ENCODE data around the gene SLC25A13.
A peak's percentile ranks its signal among the peaks of the same experiment; 100 is the strongest.

The SLC25A13 gene

DNA sequence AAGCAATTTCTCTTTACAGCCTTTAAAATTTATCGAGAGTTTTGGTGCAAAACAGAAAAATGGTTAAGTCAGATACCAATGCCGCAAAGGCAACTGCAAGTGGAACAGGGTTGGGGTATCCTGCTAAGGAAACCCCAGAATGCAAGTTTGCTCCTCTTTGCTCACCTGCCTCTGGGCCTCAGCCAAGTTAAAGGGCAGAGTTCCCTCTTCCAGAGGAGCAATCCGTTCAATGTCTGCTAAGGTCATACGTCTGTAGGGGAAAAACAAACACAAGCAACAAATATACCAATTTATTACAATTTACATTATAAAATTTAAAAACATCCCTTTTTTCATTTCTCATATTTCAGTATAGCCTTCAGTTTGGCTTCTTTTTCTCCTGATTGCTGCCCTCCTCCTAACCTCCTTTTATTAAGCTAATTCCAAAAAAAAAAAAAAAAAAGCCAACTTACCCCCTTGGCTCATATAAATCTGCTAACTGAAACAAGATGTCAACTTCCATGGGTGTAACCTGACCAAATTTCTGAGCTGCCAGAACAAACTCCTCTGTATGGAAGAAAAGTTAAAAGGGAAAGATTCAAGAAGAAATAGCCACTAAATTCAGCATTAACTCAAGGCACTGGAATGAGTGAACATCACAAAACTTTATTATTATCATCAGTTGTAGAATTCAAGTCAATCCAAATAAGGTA lies 132.6 kb downstream of the SLC25A13 start:
- ATAC-seq = no peak
- H3K9me3 Mint-ChIP-seq = no peaks in the 10 kb centered on the region

DNA sequence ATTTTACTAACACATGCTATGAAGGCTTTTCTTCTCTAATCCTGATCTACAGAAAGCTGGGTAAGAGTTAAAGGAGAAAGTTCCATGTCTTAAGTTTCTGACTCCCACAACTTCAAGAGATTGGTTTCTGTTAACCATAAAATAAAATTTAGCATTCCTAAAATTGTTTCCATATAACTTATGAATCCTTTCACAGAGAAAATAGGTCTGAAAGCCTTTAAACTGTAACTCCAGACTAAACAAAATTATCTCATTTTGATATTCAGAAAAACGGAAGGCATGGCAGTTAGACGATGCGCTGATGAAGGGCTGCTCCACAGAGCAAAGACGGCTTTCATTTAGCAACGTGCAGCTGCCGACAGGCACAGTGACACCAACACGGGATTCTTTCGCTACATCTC lies 133.3 kb downstream of the SLC25A13 start:
- Mint-ChIP-seq H3K9me3 (no peaks in the 10 kb centered on the region), H3K27me3 (no peaks in the 10 kb centered on the region), H3K4me1 (no peaks in the 10 kb centered on the region), H3K27ac (no peak overlapping the region), H3K4me3 (no peak overlapping the region)
- no peak for DNase-seq
- ATAC-seq = no peak

More for the DNA sequence above, 132.6 kb downstream of the SLC25A13 start:
- Mint-ChIP-seq H3K4me1 (no peaks in the 10 kb centered on the region), H3K27ac (no peak overlapping the region), H3K4me3 (no peak overlapping the region), H3K27me3 (no peaks in the 10 kb centered on the region)
- DNase-seq = no peak

DNA sequence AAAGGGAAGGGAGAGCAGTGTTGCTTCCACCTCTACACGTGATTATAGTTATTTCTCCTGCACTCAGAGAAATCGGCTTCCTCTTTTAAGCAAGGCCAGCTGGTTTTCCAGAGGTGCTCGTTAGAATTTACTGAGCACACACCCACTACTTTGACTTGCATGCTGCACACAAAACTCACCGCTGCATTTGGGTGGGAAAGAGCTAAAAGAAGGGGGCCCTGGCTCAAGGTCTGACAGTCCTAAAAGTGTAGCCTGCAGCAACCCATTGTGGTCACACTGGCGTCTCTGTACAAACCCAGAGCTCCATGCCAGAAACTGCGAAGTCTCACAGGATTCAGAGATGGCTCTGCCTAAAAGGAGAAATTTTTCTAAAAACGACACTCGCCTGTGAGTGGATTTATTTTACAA lies 133.7 kb downstream of the SLC25A13 start:
- no peaks in the 10 kb centered on the region for H3K4me1 Mint-ChIP-seq

DNA sequence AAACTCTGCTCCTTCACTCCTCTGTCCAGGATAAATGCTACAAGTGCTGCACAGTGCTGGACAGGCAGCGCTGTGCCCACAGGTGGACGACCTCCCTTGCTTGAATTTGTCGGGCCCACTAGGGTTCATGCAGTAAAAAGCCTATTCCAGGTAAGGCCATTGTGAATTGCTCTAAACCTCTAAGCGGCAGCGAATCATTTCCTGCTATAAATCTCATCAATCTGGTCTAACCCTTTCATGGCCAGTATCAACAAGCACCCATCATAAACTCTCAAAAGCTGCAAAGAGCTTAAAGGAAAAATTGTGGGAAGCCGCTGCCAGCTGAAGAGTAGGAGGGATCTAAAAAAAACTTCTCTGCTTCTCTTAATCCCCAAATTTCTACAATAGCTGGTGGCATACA lies 134.2 kb downstream of the SLC25A13 start:
- Mint-ChIP-seq H3K27me3 (no peaks in the 10 kb centered on the region), H3K9me3 (no peaks in the 10 kb centered on the region), H3K27ac (no peak overlapping the region), H3K4me1 (no peaks in the 10 kb centered on the region), H3K4me3 (no peak overlapping the region)
- DNase-seq (no peak), ATAC-seq (no peak)

More for the DNA sequence above, 133.7 kb downstream of the SLC25A13 start:
- H3K9me3 Mint-ChIP-seq = no peaks in the 10 kb centered on the region
- no peaks in the 10 kb centered on the region for H3K27me3 Mint-ChIP-seq
- no peak for DNase-seq
- ATAC-seq = no peak
- no peak overlapping the region for H3K27ac Mint-ChIP-seq
- H3K4me3 Mint-ChIP-seq = no peak overlapping the region

DNA sequence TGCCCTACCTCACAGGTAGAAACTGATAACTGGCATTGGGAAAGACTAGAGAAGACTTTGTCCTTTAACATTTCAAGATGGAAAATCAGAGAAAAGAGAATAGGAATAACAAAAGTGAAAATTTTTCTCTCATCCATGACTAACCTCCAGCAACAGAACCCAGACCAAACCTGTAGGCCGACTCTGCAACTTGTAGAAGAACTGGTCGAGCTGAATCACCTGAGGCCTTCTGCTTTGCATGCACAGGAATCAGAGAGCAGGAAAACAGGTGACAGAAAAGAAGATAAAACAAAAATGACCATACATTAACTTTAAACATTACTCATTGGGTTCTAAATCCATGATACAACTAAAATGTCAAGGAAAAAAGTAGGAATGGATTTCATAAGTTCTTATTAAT lies 137.1 kb downstream of the SLC25A13 start:
- no peak for DNase-seq
- Mint-ChIP-seq H3K27ac (no peak overlapping the region), H3K4me3 (no peak overlapping the region), H3K9me3 (no peaks in the 10 kb centered on the region), H3K27me3 (no peaks in the 10 kb centered on the region), H3K4me1 (no peaks in the 10 kb centered on the region)
- no peak for ATAC-seq

DNA sequence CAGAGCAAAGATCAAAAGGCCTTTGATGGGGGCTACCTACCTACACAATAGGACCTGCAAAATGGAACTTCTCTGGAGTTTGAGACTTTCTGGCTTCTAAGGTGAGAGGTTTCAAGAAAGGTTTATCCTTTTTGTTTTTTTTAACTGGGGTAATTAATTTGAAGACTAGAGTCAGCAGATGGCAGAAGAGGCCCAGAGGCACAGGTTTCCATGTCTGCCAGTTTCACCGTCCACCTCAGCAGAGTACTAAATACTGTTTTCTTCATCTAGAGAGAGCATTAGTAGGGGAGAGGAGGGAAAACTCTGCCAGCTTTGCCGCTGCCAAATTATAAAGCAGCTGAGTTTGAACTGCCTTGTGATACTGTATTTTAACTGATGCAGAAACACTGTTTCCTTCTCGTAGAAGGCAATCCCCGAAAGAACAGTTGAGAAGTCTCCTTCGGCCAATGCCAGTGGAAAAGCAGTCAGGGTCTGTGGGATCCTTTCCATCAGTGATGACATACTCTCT lies 138.7 kb downstream of the SLC25A13 start:
- no peaks in the 10 kb centered on the region for H3K27me3 Mint-ChIP-seq
- H3K9me3 Mint-ChIP-seq = no peaks in the 10 kb centered on the region
- no peak overlapping the region for H3K4me3 Mint-ChIP-seq
- no peak overlapping the region for H3K27ac Mint-ChIP-seq
- ATAC-seq = no peak
- no peak for DNase-seq
- no peaks in the 10 kb centered on the region for H3K4me1 Mint-ChIP-seq

DNA sequence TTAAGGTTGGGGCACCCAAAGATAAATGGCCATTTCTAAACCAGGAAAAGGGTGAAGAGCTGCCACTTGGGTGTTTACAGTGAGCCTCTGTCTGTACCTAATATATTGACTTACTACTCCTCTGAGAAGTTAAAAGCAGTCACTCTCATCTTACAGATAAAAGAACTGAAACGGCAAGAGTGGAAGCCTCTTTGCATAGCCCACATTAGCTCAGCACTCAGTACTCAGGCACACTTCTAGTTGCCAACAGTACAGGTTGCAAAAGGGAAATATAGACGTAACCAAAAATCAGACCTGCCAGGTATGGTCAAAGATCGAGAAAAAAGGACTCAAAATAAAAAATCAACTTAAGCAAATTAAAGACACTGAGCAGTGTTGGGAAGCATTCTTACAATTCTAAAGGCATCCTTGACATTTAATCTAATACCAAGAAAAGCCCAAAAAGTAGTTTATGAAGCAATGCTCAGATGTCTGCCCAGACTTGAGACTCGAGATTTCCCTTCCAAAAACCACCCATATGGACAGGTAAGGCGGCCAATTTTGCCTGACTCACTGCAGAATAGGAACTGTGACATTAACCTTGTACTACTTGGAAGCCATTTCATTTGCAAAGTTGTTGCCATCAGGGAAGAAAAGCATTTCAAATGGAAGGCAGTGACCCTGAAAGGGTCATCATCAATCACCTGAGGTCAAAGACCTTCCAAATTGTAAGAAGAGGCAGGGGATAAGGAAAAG lies 139.3 kb downstream of the SLC25A13 start:
- Mint-ChIP-seq H3K4me1 (no peaks in the 10 kb centered on the region), H3K4me3 (no peak overlapping the region), H3K9me3 (no peaks in the 10 kb centered on the region), H3K27ac (no peak overlapping the region), H3K27me3 (no peaks in the 10 kb centered on the region)
- ATAC-seq (no peak), DNase-seq (no peak)

DNA sequence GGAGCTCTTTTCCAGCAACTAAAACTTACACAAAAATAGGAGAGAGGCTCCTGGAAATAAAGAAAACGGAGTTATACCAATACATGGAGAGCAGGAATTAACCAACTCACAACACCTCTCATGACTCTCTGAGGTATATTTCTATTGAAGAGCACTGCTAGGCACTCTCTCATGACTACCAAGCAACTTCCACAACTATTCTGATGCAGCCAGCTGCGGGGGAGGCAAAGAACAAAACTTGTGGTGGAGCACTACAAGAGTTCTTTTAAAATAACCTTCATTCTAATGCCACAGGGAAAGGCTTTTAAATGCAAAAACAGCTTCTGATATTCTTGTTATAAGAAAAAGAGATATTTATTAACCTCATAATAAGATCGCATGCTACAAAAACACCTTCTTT lies 140.7 kb downstream of the SLC25A13 start:
- H3K27me3 Mint-ChIP-seq = no peaks in the 10 kb centered on the region
- no peak overlapping the region for H3K27ac Mint-ChIP-seq
- H3K4me1 Mint-ChIP-seq = no peaks in the 10 kb centered on the region
- DNase-seq (no peak), ATAC-seq (no peak)
- no peak overlapping the region for H3K4me3 Mint-ChIP-seq
- no peaks in the 10 kb centered on the region for H3K9me3 Mint-ChIP-seq

DNA sequence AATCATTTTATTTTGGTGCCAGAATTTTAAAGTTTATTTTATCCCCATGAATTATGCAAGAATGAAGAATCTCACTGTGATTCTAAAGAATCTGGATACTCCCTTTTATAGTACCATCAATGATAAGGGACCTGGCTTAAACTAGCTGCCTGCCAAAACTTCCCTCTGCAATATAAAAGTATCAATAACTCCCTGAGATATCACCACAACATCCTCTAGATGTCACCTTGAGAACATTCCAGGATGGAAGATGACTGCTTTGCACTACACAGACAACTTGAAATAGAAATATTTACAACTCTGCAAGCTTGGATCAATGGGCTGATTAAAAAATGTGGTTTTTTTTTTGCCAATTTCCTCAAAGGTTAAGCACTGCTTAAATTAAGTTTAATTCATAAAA lies 142.1 kb downstream of the SLC25A13 start:
- H3K4me3 Mint-ChIP-seq = no peak overlapping the region
- DNase-seq = no peak

DNA sequence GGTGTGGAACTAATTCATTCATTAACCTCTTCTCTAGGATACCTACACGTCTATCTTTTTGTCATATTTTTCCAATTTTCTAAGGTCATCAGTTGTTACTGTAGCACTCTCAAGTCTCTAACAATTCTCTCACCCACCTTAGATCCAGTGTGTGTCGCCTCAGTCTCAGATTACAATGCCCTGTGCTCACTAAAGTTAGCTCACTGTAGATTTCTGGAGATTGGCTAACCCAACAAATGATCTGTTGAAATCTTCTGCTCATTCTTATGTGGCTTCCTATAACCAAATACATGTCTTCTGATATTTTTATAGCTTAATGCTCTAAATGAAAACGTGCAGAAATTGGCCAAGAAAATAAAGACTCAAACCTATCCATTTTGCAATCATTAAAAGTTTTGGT lies 142.6 kb downstream of the SLC25A13 start:
- Mint-ChIP-seq H3K27me3 (no peaks in the 10 kb centered on the region), H3K27ac (no peak overlapping the region), H3K4me1 (no peaks in the 10 kb centered on the region), H3K4me3 (no peak overlapping the region), H3K9me3 (no peaks in the 10 kb centered on the region)
- ATAC-seq = no peak
- no peak for DNase-seq

More for the DNA sequence above, 142.1 kb downstream of the SLC25A13 start:
- no peak for ATAC-seq
- Mint-ChIP-seq H3K27ac (no peak overlapping the region), H3K4me1 (no peaks in the 10 kb centered on the region), H3K9me3 (no peaks in the 10 kb centered on the region), H3K27me3 (no peaks in the 10 kb centered on the region)

DNA sequence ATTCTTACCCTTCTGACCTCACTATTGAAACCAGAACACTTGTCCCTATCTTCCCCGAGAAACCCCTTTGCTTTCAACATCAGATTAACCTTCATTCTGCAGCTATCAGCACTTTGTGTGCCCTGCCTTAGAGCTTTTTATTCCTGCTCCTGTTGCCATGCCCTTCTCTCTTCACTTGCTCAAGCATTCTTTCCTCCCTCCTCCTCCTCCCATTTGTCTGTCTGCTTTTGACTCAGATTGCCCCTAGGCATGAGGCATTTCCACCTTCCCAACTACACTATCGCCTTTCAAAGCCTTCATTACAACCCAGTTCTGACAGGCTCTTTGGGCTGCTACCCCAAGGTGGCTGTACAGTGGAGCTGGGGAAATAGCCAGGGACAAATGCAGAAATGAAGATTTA lies 143.3 kb downstream of the SLC25A13 start:
- Mint-ChIP-seq H3K4me3 (no peak overlapping the region), H3K4me1 (no peaks in the 10 kb centered on the region), H3K27ac (peak overlapping the region in 1 of 2 donors; percentile 63), H3K27me3 (no peaks in the 10 kb centered on the region), H3K9me3 (no peaks in the 10 kb centered on the region)
- DNase-seq (no peak), ATAC-seq (no peak)

DNA sequence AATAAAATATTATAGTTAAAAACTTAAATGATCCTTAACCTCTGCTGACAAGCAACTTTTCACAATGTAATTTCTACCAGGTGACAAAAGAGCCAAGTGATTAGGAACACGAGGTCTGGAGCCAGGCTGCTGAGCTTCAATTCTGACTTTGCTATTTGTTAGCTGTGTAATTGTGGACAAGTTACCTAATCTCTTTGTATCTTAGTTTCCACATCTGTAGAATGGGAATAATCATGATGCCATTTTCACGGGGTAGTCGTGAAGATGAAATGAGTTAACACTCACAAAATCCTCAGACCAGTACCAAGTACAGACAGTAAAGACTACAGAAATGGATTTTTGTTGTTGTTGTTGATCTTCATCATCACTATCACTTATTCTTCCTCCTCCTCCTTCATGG lies 144.5 kb downstream of the SLC25A13 start:
- no peaks in the 10 kb centered on the region for H3K27me3 Mint-ChIP-seq
- ATAC-seq = no peak
- H3K4me3 Mint-ChIP-seq = no peak overlapping the region
- H3K9me3 Mint-ChIP-seq = no peaks in the 10 kb centered on the region
- no peaks in the 10 kb centered on the region for H3K4me1 Mint-ChIP-seq
- DNase-seq = no peak
- H3K27ac Mint-ChIP-seq = no peak overlapping the region

DNA sequence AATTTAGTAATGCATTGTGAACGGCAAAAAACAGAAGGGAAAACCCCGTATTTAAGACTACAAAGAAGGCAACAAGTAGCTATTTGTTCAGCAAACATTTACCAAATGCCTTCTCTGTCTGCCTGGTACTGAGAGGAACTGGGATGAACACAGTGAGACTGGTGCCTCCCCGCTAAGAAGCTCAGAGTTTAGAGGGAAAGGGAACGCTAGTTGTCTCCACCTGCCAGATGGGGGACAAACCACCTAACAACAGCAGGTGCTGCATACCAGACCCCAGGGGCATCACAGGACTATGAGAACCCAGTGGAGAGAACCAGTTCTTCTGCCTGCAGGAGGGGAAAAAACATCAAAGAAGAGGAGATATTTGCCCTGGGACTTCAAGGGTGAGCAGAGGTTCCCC lies 147.1 kb downstream of the SLC25A13 start:
- Mint-ChIP-seq H3K27me3 (no peaks in the 10 kb centered on the region), H3K4me1 (no peaks in the 10 kb centered on the region), H3K27ac (no peak overlapping the region), H3K9me3 (no peaks in the 10 kb centered on the region), H3K4me3 (no peak overlapping the region)
- DNase-seq (no peak), ATAC-seq (no peak)

DNA sequence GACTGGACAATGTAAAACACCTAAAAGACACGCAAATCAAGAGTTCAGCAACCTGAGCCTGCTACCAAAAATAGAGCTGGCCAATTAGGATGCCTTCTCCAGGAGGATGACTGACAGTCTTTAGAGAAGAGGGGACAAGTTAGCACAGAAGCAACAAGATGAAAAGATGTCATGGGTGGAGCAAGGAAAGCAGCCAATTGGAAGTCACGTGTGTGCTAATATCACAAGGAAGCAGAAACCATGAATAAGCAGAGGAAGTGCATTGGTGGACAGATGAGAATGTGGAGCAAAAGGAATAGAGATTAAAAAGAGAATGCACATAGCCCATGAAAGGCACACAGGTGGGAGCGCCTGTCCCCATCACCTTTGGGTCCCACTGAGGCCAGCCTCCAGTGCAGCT lies 148.1 kb downstream of the SLC25A13 start:
- DNase-seq = no peak
- no peak overlapping the region for H3K4me3 Mint-ChIP-seq
- H3K27me3 Mint-ChIP-seq = no peaks in the 10 kb centered on the region
- no peak for ATAC-seq
- no peaks in the 10 kb centered on the region for H3K9me3 Mint-ChIP-seq
- H3K4me1 Mint-ChIP-seq = no peaks in the 10 kb centered on the region
- peak overlapping the region in 1 of 2 donors; percentile 40 for H3K27ac Mint-ChIP-seq

DNA sequence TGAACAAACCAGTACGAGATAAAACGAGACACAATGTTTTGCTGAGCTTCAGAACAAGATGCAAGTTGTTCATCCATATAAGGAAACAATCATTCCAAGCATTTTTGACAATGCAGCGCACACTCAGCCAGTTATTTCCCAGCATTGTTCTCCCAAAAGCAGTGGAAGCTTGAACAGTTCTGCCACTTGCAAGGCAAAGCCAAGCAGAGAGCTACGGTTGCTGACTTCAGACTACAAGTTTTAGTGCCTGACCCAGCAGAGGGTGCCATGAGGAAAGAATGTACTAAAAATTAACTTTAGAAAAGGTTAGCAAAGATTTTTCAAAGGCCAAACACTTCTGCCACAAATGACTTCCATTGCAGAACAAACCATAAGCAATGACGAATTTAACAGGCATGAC lies 152.5 kb downstream of the SLC25A13 start:
- H3K4me1 Mint-ChIP-seq = no peaks in the 10 kb centered on the region
- H3K27ac Mint-ChIP-seq = no peak overlapping the region
- no peak overlapping the region for H3K4me3 Mint-ChIP-seq
- no peak for DNase-seq
- H3K27me3 Mint-ChIP-seq = no peaks in the 10 kb centered on the region
- ATAC-seq = no peak
- H3K9me3 Mint-ChIP-seq = no peaks in the 10 kb centered on the region

DNA sequence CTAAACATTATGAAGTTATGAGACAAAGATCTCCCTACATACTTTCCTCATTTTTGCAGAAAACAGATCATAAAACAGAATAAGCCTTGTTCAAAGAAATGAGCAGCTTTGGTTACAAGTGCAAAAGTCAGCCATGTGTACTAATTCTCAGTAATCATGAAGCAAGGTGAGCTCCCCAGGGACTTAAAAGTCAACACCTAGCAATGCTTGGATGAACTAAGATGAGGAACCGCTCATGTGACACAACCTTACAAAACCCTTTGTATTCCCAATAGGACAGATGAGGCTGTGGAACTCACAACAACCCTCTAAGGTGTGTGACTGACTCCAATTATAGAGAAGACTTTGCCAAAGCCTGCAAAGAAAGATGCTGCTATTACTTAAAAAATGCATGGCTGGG lies 154.5 kb downstream of the SLC25A13 start:
- DNase-seq (no peak), ATAC-seq (no peak)
- Mint-ChIP-seq H3K27me3 (no peaks in the 10 kb centered on the region), H3K9me3 (no peaks in the 10 kb centered on the region), H3K4me1 (no peaks in the 10 kb centered on the region), H3K27ac (no peak overlapping the region), H3K4me3 (no peak overlapping the region)

All from stimulated activated naive CD8-positive, alpha-beta T cell treated with anti-CD3 and anti-CD28 coated beads, Interleukin-15, amount 100 ng/mL, for 72 hours (primary cell).